Mesothelial cell of epicardium (in vitro differentiated cells): ENCODE data around the gene BANP. TPM values are rescaled to one million over a fixed set of nuclear protein-coding genes. Genes with fewer than 3 reads are reported as not detected.
"Not testable (repeated sequence)": the region's sequence is repeated elsewhere in the genome, so short reads cannot be mapped to it uniquely, and the experiment has no call there.

ENCODE experiments used
- DNase-seq, 2 experiments: peaks; one replicate each; pipeline ENCODE4 v3.0.0; 2021; ENCODE audit warnings: low spot score in 2 of 2; ENCODE audit not compliant: unreplicated experiment in 2 of 2
- H3K27ac Mint-ChIP-seq: 2 replicates; pipeline ENCODE4 v1.8.0; 2021; ENCODE audit warnings: mixed read lengths
- H3K27me3 Mint-ChIP-seq: 2 replicates; pipeline ENCODE4 v1.8.0; 2021; ENCODE audit warnings: low read depth, mixed read lengths
- H3K36me3 Mint-ChIP-seq: 2 replicates; pipeline ENCODE4 v1.8.0; 2021; ENCODE audit warnings: mixed read lengths
- H3K4me1 Mint-ChIP-seq: 2 replicates; pipeline ENCODE4 v1.8.0; 2021; ENCODE audit warnings: mixed read lengths
- H3K4me3 Mint-ChIP-seq: 2 replicates; pipeline ENCODE4 v1.8.0; 2021; ENCODE audit warnings: mild to moderate bottlenecking, moderate library complexity, mixed read lengths
- H3K9me3 Mint-ChIP-seq: 2 replicates; pipeline ENCODE4 v1.8.0; 2021; ENCODE audit warnings: mixed read lengths
- CTCF ChIP-seq: fragments of 200-600 bp; sonication (generic); IDR thresholded peaks from one replicate; pipeline ENCODE4 v1.5.0; 2021; ENCODE audit warnings: antibody characterized with exemption; ENCODE audit not compliant: unreplicated experiment
- total RNA-seq: library from RNA; stranded (reverse); gene quantifications from 3 replicates; pipeline ENCODE4 v1.2.1, GENCODE V29; 2021

Gene BANP
- total RNA-seq, 1 donor from 2014 or later, result 43.6 TPM

GRCh38 chr16:87973717-87974116, 22.5 kb downstream of the BANP start:
- Mint-ChIP-seq H3K9me3 (peaks cover 29% of the 10 kb centered on the region), H3K4me3 (no peak overlapping the region), H3K27me3 (no peaks in the 10 kb centered on the region), H3K36me3 (peaks cover 44% of the 10 kb centered on the region), H3K4me1 (peaks cover 5% of the 10 kb centered on the region), H3K27ac (no peak overlapping the region)
- no peak for DNase-seq
- TF ChIP-seq CTCF, result no peak

DNA sequence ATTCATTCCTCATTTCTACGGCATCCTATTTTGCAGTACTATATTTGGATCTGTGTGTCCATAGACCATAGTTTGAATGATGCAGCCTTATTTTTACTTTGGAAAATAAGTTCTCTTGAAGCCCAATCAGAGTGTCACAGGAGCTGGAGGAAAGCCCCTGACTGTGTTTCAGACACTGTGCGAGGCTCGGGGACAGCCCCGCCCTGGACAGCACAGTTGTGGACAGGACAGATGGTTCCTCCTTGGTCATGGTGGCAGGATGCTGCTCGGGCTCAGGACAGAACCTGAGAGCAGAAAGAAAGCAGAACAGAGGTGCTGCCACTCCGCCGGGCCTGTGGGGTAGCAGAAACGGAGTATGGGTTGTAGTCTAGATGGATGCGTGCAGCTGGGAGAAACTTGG, 22.9 kb downstream of the BANP start:
- Mint-ChIP-seq H3K27ac (no peak overlapping the region), H3K4me3 (no peak overlapping the region), H3K27me3 (no peaks in the 10 kb centered on the region), H3K9me3 (peaks cover 29% of the 10 kb centered on the region), H3K4me1 (peaks cover 5% of the 10 kb centered on the region), H3K36me3 (peaks cover 42% of the 10 kb centered on the region)
- DNase-seq, result no peak
- no peak for TF ChIP-seq CTCF

DNA sequence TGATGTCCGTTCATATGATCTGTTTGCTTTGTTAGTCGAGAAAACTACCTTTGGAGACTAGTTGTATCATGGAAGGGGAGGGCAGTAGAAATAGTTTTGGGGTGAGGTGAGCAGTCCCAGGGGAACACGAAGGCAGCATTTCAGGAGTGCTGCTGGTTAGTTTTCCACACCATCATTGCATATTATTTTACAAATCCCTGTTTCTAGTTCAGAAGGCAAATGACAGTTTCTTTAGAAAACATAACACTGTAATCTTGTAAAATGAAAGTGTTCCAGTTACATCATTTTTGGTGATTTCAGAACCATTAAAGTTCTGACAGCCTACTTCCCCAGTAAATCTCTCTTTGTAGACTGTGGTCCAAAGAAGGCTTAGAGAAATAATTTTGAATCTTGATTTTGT, 25.4 kb downstream of the BANP start:
- TF ChIP-seq CTCF, result no peak
- Mint-ChIP-seq H3K27me3 (no peaks in the 10 kb centered on the region), H3K36me3 (peaks cover 26% of the 10 kb centered on the region), H3K27ac (peak overlapping the region; percentile 74), H3K9me3 (peaks cover 15% of the 10 kb centered on the region), H3K4me3 (no peak overlapping the region), H3K4me1 (peaks cover 5% of the 10 kb centered on the region)
- no peak for DNase-seq

DNA sequence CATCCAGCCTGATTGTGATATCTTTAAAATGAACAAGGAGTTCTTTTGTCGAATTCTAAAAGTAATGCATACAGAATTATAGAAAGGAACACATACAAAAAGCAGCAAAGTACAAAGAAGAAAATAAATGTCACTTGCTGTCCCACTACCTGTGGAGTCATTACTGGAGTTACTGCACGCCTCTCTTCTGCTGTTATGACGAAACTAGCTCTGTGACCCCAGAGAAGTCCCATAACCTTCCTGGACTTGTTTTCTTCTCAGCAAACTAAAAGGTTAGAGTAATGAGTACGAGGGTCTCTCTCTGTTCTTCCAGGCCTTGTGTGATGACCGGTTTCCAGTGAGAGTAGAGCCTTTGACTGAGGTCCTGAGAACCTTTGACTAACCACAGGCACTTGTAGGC, 26.9 kb downstream of the BANP start:
- TF ChIP-seq CTCF, result no peak
- H3K4me1 Mint-ChIP-seq, result peaks cover 8% of the 10 kb centered on the region
- no peak overlapping the region for H3K4me3 Mint-ChIP-seq
- peaks cover under 1% of the 10 kb centered on the region for H3K9me3 Mint-ChIP-seq
- no peak for DNase-seq
- no peak overlapping the region for H3K27ac Mint-ChIP-seq
- H3K36me3 Mint-ChIP-seq, result peaks cover 17% of the 10 kb centered on the region
- no peaks in the 10 kb centered on the region for H3K27me3 Mint-ChIP-seq

DNA sequence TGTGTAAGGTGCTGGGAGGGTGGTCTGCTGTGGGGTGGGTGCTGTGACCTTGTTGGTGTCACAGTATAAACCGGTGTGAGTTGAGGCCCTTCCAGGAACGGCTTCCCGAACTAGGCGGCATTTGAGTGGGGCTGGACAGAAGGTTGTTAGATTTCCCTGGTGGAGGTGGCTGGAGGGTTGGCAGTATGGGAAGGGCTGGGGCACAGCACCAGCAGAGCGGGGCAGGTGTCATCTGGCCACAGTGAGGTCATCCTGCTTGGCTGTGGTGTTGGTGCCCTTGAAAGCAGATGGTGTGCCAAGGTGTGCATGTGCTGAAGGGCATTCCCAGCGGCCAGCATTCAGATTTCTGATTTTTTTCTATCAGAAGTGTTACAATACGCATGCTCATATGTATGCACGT, 28.1 kb downstream of the BANP start:
- no peaks in the 10 kb centered on the region for H3K9me3 Mint-ChIP-seq
- no peak overlapping the region for H3K27ac Mint-ChIP-seq
- H3K4me3 Mint-ChIP-seq, result no peak overlapping the region
- no peaks in the 10 kb centered on the region for H3K27me3 Mint-ChIP-seq
- H3K4me1 Mint-ChIP-seq, result peaks cover 12% of the 10 kb centered on the region
- no peak for TF ChIP-seq CTCF
- DNase-seq, result no peak
- peaks cover 13% of the 10 kb centered on the region for H3K36me3 Mint-ChIP-seq

GRCh38 chr16:87979911-87980630, 28.8 kb downstream of the BANP start:
- not testable (repeated sequence) for H3K27me3 Mint-ChIP-seq, H3K9me3 Mint-ChIP-seq, H3K4me3 Mint-ChIP-seq, H3K27ac Mint-ChIP-seq, DNase-seq
- H3K4me1 Mint-ChIP-seq, result peaks cover 12% of the 10 kb centered on the region
- peaks cover 15% of the 10 kb centered on the region for H3K36me3 Mint-ChIP-seq

DNA sequence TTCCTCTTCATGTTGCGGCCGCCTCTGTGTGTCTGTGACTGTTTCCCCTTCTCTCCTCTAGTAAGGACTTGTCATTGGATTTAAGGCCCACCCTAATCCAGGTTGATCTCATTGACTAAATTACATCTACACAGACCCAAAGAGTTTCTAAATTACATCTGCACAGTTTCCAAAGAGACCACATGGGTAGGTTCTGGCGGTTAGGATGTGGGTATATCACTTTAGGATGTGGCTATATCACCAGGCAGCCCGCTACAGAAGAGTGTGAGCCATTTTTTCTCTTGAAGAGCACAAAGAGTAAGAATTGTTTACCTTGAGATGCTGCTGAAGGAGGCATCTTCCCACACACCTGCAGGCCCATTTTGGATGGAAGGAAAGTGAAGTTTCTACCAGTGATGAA, 30.1 kb downstream of the BANP start:
- not testable (repeated sequence) for H3K27me3 Mint-ChIP-seq, DNase-seq, H3K4me3 Mint-ChIP-seq, H3K9me3 Mint-ChIP-seq, H3K27ac Mint-ChIP-seq
- Mint-ChIP-seq H3K4me1 (peaks cover 11% of the 10 kb centered on the region), H3K36me3 (peaks cover 19% of the 10 kb centered on the region)
